HG02588 (cell line): ENCODE data around the gene SLC36A4.
"Not testable (repeated sequence)": the region's sequence is repeated elsewhere in the genome, so short reads cannot be mapped to it uniquely, and the experiment has no call there.

Experiments used
- ATAC-seq: cut with Tn5 transposase; IDR thresholded peaks from one replicate; pipeline ENCODE4 v1.9.1; 2021; ENCODE audit warnings: mild to moderate bottlenecking, moderate library complexity; ENCODE audit not compliant: unreplicated experiment

The SLC36A4 gene

GRCh38 chr11:93123351-93123898 is 74.4 kb downstream of the SLC36A4 start:
- no peak for ATAC-seq

- ATAC-seq = no peak
Observed at GRCh38 chr11:93122535-93123235, 75.1 kb downstream of the SLC36A4 start.

DNA sequence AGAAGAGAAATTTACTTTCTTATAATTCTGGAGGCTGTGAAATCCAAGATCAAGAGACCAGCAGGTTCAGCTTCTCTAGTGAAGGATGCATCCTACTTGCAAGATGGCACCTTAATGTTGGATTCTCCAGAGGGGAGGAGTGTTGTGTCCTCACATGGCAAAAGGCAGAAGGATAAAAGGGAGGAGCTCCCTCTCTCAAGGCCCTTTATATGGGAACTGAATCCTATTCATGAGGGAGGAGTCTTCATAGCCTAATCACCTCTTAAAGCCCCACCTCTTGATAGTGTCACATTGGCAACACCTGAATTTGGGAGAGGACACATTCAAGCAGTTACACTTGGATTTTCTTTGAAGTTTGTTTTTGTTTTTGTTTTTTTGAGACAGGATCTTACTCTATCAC is 79.5 kb downstream of the SLC36A4 start:
- no peak for ATAC-seq

GRCh38 chr11:93117565-93117964 is 80.2 kb downstream of the SLC36A4 start:
- no peak for ATAC-seq

DNA sequence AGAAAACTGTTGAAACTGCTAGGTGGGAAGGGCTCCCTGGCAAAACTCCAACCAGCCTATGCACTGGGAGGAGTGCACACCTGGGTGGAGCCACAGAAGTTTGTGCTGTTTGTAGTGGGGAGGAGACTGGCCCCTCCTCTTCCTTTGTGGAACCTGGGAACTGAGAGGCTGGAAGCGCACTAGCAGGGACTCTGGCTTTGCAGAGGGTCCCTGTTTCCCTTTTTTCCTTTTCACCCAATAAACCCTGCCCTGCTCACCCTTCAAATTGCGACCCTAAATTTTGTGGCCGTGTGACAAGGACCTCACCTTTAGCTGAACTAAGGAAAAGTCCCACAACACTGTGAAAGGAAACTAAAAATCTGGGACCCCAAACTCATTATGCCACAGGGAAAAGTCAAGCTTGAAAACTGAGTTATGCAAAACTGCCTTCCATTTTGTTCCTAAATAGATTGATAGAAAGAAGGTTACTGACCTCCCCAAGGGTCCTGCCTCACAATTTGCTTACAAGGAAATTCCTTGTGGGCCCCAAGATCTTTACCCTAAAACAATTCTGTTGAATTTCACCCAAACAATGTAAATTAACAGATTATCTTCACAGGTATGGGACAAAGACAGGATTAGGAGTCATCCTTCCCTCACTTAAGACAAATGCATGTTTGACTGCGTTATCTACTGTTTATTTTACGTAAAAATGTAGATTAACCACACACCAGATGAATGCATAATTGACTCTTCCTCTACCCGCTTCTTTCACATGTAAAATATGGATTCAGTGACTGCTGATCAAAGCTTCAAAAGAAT is 81.0 kb downstream of the SLC36A4 start:
- no peak for ATAC-seq

- no peak for ATAC-seq
Observed at GRCh38 chr11:93114304-93114703, 83.5 kb downstream of the SLC36A4 start.

- ATAC-seq = no peak
Observed at GRCh38 chr11:93113824-93114223, 84.0 kb downstream of the SLC36A4 start.

GRCh38 chr11:93111147-93111546 is 86.6 kb downstream of the SLC36A4 start:
- ATAC-seq = not testable (repeated sequence)

DNA sequence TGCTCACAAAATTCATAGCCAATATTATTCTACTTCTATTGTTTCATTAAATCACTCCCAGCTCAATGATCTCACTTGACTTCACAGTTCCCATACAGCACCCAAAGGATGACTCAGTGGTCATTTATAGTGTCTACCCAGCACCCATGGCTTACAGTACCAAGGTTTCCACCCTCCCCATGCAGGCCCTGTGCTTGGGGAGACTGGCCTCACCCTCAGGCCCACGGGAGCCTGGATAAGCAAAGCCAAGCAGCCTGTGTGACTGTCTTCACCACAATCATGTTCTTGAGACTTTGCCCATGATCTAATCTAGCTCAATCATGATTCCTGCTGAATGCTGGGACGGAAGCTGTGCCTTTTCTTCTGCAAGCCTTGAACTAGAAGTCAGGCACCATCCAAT is 97.6 kb downstream of the SLC36A4 start:
- ATAC-seq = no peak

- no peak for ATAC-seq
Observed at GRCh38 chr11:93099806-93100205, 98.0 kb downstream of the SLC36A4 start.
